GM19324 (cell line): ENCODE results near the gene PLB1.

ENCODE experiments used
- ATAC-seq: cut with Tn5 transposase; IDR thresholded peaks from one replicate; pipeline ENCODE4 v1.9.1; 2021; ENCODE audit warnings: mild to moderate bottlenecking, moderate library complexity; ENCODE audit not compliant: unreplicated experiment, low FRiP score

The PLB1 gene

GRCh38 chr2:28557389-28558131 lies 61.7 kb downstream of the PLB1 start:
- ATAC-seq = no peak

DNA sequence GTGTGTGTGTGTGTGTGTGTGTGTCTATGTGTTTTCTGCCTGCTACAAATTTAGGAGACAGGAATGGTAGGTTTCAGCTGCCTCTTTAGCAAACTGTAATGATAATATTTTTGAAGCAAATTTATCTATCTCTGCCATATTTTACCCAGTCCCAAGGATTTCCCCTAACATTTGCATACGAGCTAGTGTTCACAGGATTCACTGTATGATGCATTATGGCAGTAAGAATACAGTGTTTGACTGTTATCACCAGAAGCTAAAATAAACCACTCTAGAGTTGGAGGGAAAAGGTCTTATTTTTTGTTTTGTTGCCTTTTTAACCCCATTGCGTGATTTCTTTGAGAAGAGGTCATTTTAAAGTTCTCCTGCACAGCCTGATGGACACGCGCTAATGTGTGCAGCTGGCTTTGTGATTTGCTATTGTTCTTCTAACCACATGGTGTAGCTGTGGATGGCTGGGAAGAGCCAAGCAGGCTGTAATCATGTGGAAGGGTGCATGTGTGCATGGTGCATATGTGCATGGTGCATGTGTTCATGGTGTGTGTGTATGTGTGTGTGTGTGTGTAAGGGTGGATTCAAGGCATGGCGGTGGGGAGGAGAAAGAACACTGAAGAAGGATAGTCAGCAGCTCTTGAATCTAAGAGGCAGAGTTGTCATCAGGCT lies 62.4 kb downstream of the PLB1 start:
- no peak for ATAC-seq

DNA sequence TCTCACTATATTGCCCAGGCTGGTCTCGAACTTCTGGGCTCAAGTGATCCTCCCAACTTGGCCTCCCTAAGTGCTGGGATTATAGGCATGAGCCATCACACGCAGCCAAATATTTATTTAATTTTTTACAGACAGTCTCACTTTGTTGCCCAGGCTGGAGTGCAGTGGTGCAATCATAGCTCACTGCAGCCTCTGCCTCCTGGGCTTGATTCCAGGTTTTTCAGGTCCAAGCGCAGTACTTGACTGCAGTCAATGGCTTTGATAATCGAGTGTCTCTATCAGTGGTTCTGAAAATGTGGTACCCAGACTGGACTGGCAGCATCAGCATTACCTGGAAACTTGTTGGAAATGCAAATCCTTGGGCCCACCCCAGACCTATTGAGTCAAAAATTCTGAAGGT lies 63.1 kb downstream of the PLB1 start:
- no peak for ATAC-seq

DNA sequence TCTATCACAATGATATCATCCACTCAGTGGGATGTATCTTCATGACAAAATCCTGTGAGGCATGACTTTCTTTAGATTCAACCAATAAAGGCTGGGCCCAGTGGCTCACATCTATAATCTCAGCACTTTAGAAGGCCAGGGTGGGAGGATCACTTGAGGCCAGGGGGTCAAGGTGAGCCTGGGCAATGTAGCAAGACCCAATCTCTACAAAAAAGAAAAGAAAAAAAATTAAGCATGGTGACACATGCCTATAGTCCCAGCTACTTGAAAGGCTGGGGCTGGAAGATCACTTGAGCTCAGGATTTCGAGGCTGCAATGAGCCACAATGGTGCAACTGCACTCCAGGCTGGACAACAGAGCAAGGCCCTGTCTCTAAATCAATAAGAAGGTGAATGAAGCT lies 68.0 kb downstream of the PLB1 start:
- ATAC-seq = no peak

GRCh38 chr2:28564346-28564745 lies 68.5 kb downstream of the PLB1 start:
- no peak for ATAC-seq

- no peak for ATAC-seq
Measured at GRCh38 chr2:28565033-28565432, 69.2 kb downstream of the PLB1 start.

DNA sequence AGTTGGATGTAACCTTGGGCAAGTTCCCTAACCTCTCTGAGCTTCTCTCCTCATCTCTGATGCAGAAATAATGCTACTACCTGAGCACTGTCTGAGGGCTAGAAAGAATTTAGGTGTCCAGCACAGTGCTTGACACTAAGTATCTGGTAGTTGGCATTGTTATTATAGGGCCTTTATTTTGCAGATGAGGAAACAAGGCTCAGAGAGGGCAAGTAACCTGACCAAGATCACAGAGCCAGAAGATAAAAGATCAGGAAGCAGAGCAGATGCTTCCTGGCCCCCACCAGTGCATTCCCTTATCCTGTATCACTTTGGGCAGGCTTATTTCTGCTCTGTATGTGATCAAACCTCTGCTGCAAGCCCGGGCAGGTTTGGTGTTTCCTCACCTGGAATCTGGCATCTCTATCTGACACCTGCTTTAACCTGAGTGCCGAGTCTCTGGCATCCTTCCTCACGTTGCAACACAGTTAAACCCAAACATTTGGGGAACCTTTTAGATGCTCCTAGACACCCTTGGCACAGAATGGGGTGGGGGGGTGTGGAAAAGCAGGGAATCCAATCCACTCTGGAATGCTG lies 69.9 kb downstream of the PLB1 start:
- ATAC-seq = no peak

DNA sequence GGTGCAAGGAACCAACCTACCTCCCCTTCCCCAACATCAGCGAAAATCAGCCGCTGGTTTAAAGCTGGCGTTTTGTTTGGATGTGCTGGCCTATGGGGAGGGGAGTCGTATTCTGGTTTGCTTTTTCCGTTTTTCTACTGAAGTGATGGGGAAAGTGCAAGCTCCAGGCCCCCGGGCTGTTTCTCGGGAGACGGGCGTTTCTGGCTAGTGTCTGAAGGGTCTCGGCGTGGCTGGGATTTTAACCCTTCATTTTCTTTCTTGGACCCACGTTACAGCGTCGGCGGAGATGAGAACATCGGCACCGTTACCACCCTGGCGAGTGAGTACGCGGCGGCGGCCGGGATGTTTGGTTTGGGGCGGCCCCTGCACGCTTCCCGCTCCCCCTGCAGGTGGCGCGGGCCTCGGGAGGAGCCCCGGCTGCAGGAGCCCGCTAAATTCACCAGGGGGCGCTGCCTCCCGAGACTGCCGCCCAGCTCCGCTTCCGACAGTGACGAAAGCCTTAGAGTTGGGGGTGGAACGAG lies 70.7 kb downstream of the PLB1 start:
- peak; percentile 88 for ATAC-seq

DNA sequence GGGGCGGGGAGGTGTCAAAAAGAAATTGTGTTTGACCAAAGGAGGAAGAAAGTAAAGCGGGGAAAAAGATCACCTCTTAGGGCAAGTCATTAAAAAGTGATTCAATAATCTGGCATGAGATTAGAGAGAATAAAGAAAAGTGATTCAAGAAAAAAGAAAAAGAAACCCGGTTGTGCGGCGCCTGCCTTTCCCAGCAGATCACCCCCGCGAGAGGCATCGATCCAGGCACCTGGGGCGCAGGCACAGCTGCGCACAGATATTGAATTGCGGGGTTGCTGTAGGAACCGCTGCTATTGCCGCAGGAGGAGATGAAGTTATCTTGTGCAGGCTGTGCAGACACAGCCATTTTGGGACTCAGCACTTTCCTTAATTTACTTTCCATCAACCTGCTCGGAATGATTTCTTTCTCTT lies 71.2 kb downstream of the PLB1 start:
- no peak for ATAC-seq

- no peak for ATAC-seq
Measured at GRCh38 chr2:28568036-28568435, 72.2 kb downstream of the PLB1 start.

DNA sequence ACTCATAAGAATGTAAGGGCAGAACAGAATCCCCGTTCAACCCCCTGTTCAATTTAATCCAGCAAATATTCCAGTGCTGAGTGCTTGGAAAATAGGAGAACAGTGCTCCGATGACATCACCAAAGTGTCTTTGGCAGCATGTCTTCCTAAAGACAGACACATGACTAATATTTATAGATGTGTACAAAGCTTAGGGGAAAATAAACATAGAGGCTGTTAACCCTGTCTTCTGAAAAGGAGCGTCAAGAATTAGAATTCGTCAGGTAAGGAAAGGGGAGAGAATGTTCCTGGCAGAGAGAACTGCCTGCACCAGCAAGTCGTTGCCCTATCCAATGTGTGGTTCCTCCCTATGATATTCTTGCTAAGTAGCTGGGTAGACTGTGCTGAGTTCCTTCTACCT lies 72.7 kb downstream of the PLB1 start:
- no peak for ATAC-seq

GRCh38 chr2:28570431-28570830 lies 74.6 kb downstream of the PLB1 start:
- no peak for ATAC-seq

DNA sequence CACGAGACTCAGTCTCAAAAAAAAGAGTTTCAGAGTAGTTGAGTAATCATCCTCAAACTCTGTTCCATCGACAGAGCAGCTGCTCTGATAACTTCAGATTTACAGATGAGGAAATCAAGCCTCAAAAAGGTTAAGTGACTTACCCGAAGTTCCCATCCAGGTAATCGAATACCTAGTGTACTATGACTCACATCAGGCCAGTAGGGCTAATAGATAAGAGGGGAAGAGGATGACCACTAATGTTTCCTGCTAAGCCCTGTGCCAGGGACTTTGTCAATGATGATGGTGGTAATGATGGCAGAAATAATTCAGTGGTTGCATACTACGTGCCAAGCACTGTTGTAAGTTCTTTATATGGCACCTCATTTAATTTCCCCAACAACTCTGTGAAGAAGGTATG lies 80.9 kb downstream of the PLB1 start:
- ATAC-seq = no peak

DNA sequence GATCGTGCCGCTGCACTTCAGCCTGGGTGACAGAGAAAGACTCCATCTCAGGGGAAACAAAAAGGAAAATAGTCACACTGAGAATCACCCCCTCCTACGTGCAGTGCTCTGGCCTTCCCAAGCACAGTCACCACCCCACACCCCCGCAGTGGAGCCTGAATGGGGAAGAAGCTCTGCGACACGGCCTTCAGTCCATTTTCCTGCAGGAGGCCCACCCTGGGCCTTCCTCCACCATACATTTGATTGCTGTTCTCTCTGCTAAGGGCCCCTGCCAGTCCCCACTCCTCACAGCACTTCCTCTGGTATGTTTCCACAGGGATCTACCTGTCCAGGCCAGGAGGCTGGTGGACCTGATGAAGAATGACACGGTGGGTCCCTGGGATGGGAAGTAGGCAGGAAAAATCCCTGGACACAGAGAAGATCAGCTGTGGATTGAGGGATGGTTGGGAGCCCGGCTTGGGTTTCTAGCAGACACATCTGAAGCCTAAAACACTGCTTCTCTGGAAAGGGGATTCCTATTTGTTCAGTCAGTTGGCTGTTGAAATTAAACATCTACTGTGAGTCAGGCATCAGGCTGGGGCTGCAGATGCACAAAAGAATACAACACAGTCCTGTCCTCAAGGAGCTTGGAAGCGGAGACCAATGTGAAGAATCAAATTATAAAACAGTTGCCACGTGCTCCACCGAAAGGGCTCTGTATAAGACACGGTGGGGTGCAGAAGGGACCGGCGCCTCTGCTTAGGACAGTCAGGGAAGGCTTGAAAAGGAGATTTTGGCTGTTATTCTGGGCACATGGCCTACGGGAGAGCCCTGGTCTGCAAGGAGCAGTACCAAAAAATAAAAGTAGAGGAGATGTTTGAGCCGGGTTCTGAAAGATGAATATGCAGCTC lies 82.2 kb downstream of the PLB1 start:
- ATAC-seq = no peak

- no peak for ATAC-seq
Measured at GRCh38 chr2:28578774-28579173, 82.9 kb downstream of the PLB1 start.

DNA sequence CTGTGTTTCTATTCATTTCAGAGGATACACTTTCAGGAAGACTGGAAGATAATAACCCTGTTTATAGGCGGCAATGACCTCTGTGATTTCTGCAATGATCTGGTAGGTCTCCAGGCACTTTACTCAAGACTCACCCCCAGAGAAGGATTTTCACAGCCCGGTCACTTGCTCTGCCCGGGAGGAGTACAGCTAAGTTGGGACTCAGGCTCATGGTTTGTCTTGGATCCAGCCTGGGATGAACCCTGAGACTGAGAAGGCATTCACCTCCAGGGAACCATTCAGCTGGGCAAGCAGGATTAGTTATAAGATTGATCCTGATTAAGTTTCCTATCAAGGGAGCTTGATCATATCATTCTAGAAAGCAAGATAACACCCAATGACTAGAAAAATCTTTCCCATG lies 83.7 kb downstream of the PLB1 start:
- no peak for ATAC-seq

- no peak for ATAC-seq
Measured at GRCh38 chr2:28580078-28580477, 84.2 kb downstream of the PLB1 start.

DNA sequence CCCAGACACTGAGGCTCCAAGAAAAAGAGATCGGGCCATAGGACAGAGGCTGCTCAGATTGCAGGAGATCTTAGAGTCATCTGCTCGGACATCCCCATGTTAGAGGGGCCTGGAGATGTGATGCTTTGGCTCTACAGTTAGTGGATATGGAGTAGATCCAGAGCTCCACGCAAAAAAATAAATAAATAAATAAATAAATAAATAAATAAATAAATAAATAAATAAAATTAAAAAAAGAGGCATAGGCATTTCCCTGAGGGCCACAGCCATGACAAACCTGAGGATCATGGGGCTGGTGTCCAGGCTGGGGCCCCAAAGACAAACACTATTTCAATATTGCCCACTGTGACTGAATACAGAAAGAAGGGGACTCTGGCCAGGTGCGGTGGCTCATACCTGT lies 85.5 kb downstream of the PLB1 start:
- no peak for ATAC-seq

GRCh38 chr2:28582152-28582551 lies 86.3 kb downstream of the PLB1 start:
- ATAC-seq = no peak

GRCh38 chr2:28582595-28582994 lies 86.7 kb downstream of the PLB1 start:
- no peak for ATAC-seq
